ENCODE measurements around the gene KCNK2.

The KCNK2 gene

GRCh38 chr1:215263636-215264035 lies 181.1 kb downstream of the KCNK2 start:
- DNase-seq = no peak

DNA sequence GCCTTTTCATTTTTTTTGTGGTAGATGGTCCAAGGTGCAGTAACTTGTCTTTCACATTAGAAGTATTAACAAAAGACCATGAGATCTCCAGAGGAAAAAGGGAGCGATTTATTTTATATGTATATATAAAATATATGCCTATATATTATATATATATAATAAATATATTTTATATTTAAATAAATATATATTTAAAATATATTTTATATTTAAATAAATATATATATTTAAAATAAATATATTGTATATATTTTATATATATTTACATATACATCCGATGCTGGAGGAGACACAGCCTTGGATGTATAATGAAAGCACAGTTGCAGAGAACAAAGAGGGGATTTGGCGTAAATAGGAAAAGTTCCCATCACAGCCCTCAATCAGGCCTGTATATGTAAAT lies 182.1 kb downstream of the KCNK2 start:
- DNase-seq = no peak

DNA sequence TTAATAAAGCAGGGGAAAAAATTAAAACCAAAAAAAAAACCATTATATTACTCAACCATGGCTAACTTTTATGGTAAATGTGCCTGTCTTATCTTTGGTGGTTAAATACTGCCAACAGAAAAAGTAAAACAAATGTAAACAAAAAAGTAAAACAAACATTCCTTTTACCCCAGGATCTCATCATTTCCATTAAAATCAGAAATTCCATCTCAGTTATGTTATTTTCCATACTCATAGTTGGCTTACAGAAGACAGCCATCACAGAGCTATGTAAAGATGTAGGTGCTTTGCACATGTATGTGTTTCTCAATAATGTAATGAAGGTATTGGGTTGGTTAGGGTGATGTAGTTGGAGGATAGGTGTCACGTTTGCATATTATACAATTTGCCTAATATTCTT lies 185.0 kb downstream of the KCNK2 start:
- DNase-seq = no peak

DNA sequence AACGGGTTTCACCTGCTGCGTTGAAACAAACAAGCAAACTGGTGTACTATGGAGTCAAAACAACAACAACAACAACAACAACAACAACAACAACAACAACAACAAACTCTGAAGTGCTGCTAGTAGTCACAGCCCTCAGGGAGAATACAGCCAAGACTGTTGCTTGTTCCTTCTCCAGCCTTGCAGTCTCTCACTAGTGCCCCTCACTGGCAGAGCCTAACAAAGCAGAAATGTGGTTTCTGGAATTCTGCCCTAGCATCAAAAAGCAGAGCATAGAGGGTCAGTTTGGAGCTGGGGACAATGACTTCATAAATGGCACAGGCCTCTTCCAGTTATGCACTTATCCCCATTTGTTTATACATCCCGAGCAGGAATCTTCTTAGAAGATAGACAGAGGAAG lies 187.4 kb downstream of the KCNK2 start:
- no peak for DNase-seq

DNA sequence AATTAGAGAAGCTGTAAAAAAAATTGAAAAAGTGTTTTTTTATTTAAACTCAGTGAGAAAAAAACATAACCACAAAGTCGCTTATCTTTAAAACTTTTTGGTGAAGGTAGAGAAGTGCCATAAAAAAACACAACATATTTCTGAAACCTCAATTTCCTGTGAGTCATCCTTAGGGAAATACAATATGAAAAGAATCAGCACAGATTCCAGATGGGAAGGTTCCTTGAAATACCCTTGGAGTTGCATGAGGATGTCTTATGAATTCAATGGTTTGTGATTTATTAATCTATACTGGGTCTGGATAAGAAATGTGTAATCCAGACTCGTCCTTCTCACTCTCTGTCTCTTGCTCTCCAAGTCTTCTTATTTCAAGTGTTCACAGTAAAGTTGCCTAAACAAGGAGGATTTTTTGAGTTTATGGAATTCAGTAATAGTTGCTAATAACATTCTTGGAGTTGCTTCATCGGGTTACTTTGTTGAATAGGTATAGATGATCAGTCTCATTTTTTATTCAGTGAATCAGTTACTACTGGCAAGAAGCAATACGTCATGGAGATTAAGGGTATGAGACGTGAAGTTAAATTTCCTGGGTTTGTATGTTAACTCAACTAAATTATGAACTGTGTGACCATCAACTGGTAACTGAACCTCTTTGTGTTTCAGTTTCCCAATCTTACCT lies 191.4 kb downstream of the KCNK2 start:
- DNase-seq = no peak

GRCh38 chr1:215276582-215276981 lies 194.0 kb downstream of the KCNK2 start:
- no peak for DNase-seq

DNA sequence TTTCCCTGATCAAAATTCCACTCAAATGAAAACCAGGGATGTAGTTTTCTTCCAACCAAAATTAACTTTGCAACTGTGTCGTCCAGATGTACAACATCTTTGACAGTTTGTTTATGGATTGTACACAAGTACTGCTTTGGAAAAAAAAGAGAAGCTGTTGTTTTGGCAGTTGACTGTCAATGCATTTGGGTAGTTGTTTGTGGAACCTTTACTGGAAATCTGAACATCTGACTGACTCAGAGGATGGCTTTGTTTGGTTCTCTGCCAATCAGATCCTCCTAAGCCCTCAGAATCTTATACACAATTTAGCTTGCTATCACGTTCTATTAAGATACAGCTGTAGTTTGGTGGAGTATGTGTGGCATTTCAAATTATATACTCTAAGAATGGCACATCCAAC lies 195.0 kb downstream of the KCNK2 start:
- no peak for DNase-seq

GRCh38 chr1:215279682-215280081 lies 197.1 kb downstream of the KCNK2 start:
- no peak for DNase-seq

GRCh38 chr1:215282557-215282956 lies 200.0 kb downstream of the KCNK2 start:
- DNase-seq = no peak

GRCh38 chr1:215285013-215285800 lies 202.7 kb downstream of the KCNK2 start:
- no peak for DNase-seq

All from GF-D8 (cell line).